HCT116 (cell line): ENCODE data around the gene ORM1. TPM values are rescaled to one million over a fixed set of nuclear protein-coding genes. Genes with fewer than 3 reads are reported as not detected.

Experiments
- ATAC-seq: fragments of 200-7000 bp; cut with Tn5 transposase; 2 replicates; pipeline ENCODE4 v1.9.1; 2020; ENCODE audit warnings: mild to moderate bottlenecking, moderate library complexity
- BruUV-seq: library from RNA; stranded (reverse); fragments of 400-500 nt; replicated peaks from 2 replicates; lab custom pipeline; 2021; lab: Mats Ljungman, UMichigan
- CTCF ChIA-PET: fragments of 300-600 bp; sonication (Branson Sonifier 250); formaldehyde crosslinking; loops from one replicate; lab custom pipeline; 2021; ENCODE audit warnings: antibody characterized with exemption; lab: Charles Lee
- POLR2A ChIA-PET: fragments of 300-600, 350-600 bp; sonication (Branson Sonifier 250); formaldehyde crosslinking; loops from one replicate; lab custom pipeline; 2021; ENCODE audit warnings: antibody characterized with exemption; lab: Charles Lee
- RAD21 ChIA-PET, 2 experiments: fragments of 300-600 bp; sonication (Branson Sonifier 250); formaldehyde crosslinking; loops; one replicate each; lab custom pipeline; 2023; ENCODE audit warnings: low total read pairs in 2 of 2; ENCODE audit not compliant: uncharacterized antibody in 2 of 2, unreplicated experiment in 2 of 2, low non-redundant PET in 1 of 2; lab: Charles Lee
- DNase-seq: peaks from one replicate; pipeline ENCODE4 v3.0.0-alpha.2; 2010; ENCODE audit warnings: low read depth, low spot score
- H2AFZ ChIP-seq: fragments of 200-600 bp; shearing (Covaris generic), sonication (generic); 2 replicates; pipeline ENCODE4 v1.6.1; 2017; ENCODE audit warnings: low read depth, mixed run types, mixed read lengths, antibody characterized with exemption, low read length; ENCODE audit not compliant: poor library complexity, severe bottlenecking
- H3K27ac ChIP-seq: 2 replicates; pipeline ENCODE4 v1.5.1; 2012; ENCODE audit warnings: low read depth, low read length
- H3K27me3 ChIP-seq: fragments of 200-600 bp; sonication (generic); 2 replicates; pipeline ENCODE4 v1.6.1; 2016; ENCODE audit warnings: mixed run types, low read length, mixed read lengths; ENCODE audit not compliant: insufficient read depth
- H3K36me3 ChIP-seq, 2 experiments: fragments of 200-500 bp in 1 of 2; fragments of 200-600 bp in 1 of 2; sonication (Bioruptor generic) in 1 of 2; sonication (generic) in 1 of 2; 2 replicates each; pipeline versions ENCODE4 v1.5.1 to v1.6.1; 2014 to 2016; ENCODE audit warnings: low read length in 2 of 2, inconsistent platforms in 1 of 2, mixed read lengths in 1 of 2, mixed run types in 1 of 2; ENCODE audit not compliant: insufficient read depth in 2 of 2, control insufficient read depth in 1 of 2
- H3K4me1 ChIP-seq, 2 experiments: fragments of 200-600 bp in 1 of 2; sonication (generic) in 1 of 2; 2 replicates each; pipeline versions ENCODE4 v1.5.1 to v1.6.1; 2012 to 2017; ENCODE audit warnings: low read length in 2 of 2, inconsistent platforms in 1 of 2, mild to moderate bottlenecking in 1 of 2, mixed read lengths in 1 of 2, mixed run types in 1 of 2, moderate library complexity in 1 of 2; ENCODE audit not compliant: insufficient read depth in 2 of 2, control insufficient read depth in 1 of 2
- H3K4me2 ChIP-seq: fragments of 200-600 bp; sonication (generic); 2 replicates; pipeline ENCODE4 v1.6.1; 2017; ENCODE audit warnings: mixed run types, low read length, mixed read lengths
- H3K4me3 ChIP-seq, 2 experiments: fragments of 200-600 bp in 1 of 2; sonication (generic) in 1 of 2; replicated peaks in 1 of 2; 2 replicates each; pipeline ENCODE4 v1.5.1; 2011 to 2016; ENCODE audit warnings: low read length in 2 of 2, control low read depth in 1 of 2, low read depth in 1 of 2, mild to moderate bottlenecking in 1 of 2, mixed read lengths in 1 of 2, mixed run types in 1 of 2
- H3K79me2 ChIP-seq: fragments of 200-600 bp; sonication (generic); 2 replicates; pipeline ENCODE4 v1.6.1; 2017; ENCODE audit warnings: mild to moderate bottlenecking, mixed run types, low read length, moderate library complexity, mixed read lengths; ENCODE audit not compliant: insufficient read depth
- H3K9ac ChIP-seq: fragments of 200-600 bp; sonication (generic); 2 replicates; pipeline ENCODE4 v1.6.1; 2016; ENCODE audit warnings: low read length, mixed read lengths
- H3K9me2 ChIP-seq: fragments of 200-600 bp; sonication (generic), shearing (Covaris generic); 2 replicates; pipeline ENCODE4 v1.6.1; 2017; ENCODE audit warnings: mixed run types, mild to moderate bottlenecking, moderate library complexity; ENCODE audit not compliant: insufficient read depth
- H3K9me3 ChIP-seq, 2 experiments: fragments of 200-500 bp in 1 of 2; fragments of 200-600 bp in 1 of 2; sonication (Bioruptor generic) in 1 of 2; sonication (generic) in 1 of 2; 2 replicates each; pipeline ENCODE4 v1.6.1; 2014 to 2017; ENCODE audit warnings: low read length in 2 of 2, mixed read lengths in 2 of 2, inconsistent platforms in 1 of 2, low read depth in 1 of 2, mild to moderate bottlenecking in 1 of 2, mixed run types in 1 of 2, moderate library complexity in 1 of 2; ENCODE audit not compliant: control insufficient read depth in 1 of 2, insufficient read depth in 1 of 2
- H4K20me1 ChIP-seq: fragments of 200-600 bp; sonication (generic), shearing (Covaris generic); 2 replicates; pipeline ENCODE4 v1.6.1; 2017; ENCODE audit warnings: mixed run types, mild to moderate bottlenecking, moderate library complexity; ENCODE audit not compliant: insufficient read depth
- CBX3 ChIP-seq: IDR thresholded peaks from 2 replicates; pipeline ENCODE4 v1.6.1; 2012; ENCODE audit warnings: low read depth
- ELF1 ChIP-seq: IDR thresholded peaks from 2 replicates; pipeline ENCODE4 v1.6.1; 2012; ENCODE audit warnings: low read depth, borderline replicate concordance
- FOSL1 ChIP-seq: IDR thresholded peaks from 2 replicates; pipeline ENCODE4 v1.6.1; 2012; ENCODE audit warnings: low read depth
- POLR2A ChIP-seq: IDR thresholded peaks from 2 replicates; pipeline ENCODE4 v1.7.0; 2011; ENCODE audit warnings: borderline replicate concordance; ENCODE audit not compliant: insufficient read depth, insufficient read length; ENCODE audit errors: extremely low read depth
- POLR2AphosphoS5 ChIP-seq: IDR thresholded peaks from 2 replicates; pipeline ENCODE4 v1.6.1; 2011; ENCODE audit warnings: mild to moderate bottlenecking, low read depth, low read length, moderate library complexity
- SRF ChIP-seq: IDR thresholded peaks from 2 replicates; pipeline ENCODE4 v1.6.1; 2012; ENCODE audit warnings: low read depth
- TCF7L2 ChIP-seq: IDR thresholded peaks from 2 replicates; pipeline ENCODE4 v1.7.0; 2011; ENCODE audit warnings: borderline replicate concordance, inconsistent platforms; ENCODE audit not compliant: insufficient read depth, insufficient read length; ENCODE audit errors: extremely low read depth
- YY1 ChIP-seq: IDR thresholded peaks from 2 replicates; pipeline ENCODE4 v1.6.1; 2011; ENCODE audit warnings: low read length, low read depth, moderate library complexity, mild to moderate bottlenecking; ENCODE audit not compliant: insufficient replicate concordance; ENCODE audit errors: extremely low read depth
- ZFX ChIP-seq: fragments of 450-650 bp; IDR thresholded peaks from 2 replicates; pipeline ENCODE4 v1.6.1; 2017
- intact Hi-C: fragments of 100-400 bp; cut with micrococcal nuclease; formaldehyde crosslinking; loops from 2 replicates; pipeline ENCODE4 v1.10.0; 2022
- total RNA-seq: library from RNA; stranded (reverse); gene quantifications from one replicate; pipeline ENCODE4 v1.2.1, GENCODE V29; 2021; ENCODE audit not compliant: unreplicated experiment
- TF ChIP-seq, protein P1 (sequence below), 3 experiments: fragments of 200-600 bp in 1 of 3; sonication (generic) in 1 of 3; IDR thresholded peaks in 2 of 3; conservative IDR thresholded peaks in 1 of 3; 2 replicates each; pipeline ENCODE4 v1.5.1; 2012 to 2017; ENCODE audit warnings: low read depth in 2 of 3, low read length in 2 of 3, antibody characterized with exemption in 1 of 3, borderline replicate concordance in 1 of 3, control low read depth in 1 of 3, mild to moderate bottlenecking in 1 of 3, mixed read lengths in 1 of 3, mixed run types in 1 of 3, moderate library complexity in 1 of 3; ENCODE audit not compliant: insufficient read depth in 1 of 3
- TF ChIP-seq, protein P2 (sequence below): IDR thresholded peaks from 2 replicates; pipeline ENCODE4 v1.6.1; 2012; ENCODE audit warnings: low read depth
- TF ChIP-seq, protein P3 (sequence below): IDR thresholded peaks from 2 replicates; pipeline ENCODE4 v1.6.1; 2011; ENCODE audit warnings: mild to moderate bottlenecking, low read length, moderate library complexity; ENCODE audit not compliant: insufficient replicate concordance; ENCODE audit errors: extremely low read depth

The ORM1 gene
- total RNA-seq, 1 experiment from 2014 or later = 5.6 TPM

DNA sequence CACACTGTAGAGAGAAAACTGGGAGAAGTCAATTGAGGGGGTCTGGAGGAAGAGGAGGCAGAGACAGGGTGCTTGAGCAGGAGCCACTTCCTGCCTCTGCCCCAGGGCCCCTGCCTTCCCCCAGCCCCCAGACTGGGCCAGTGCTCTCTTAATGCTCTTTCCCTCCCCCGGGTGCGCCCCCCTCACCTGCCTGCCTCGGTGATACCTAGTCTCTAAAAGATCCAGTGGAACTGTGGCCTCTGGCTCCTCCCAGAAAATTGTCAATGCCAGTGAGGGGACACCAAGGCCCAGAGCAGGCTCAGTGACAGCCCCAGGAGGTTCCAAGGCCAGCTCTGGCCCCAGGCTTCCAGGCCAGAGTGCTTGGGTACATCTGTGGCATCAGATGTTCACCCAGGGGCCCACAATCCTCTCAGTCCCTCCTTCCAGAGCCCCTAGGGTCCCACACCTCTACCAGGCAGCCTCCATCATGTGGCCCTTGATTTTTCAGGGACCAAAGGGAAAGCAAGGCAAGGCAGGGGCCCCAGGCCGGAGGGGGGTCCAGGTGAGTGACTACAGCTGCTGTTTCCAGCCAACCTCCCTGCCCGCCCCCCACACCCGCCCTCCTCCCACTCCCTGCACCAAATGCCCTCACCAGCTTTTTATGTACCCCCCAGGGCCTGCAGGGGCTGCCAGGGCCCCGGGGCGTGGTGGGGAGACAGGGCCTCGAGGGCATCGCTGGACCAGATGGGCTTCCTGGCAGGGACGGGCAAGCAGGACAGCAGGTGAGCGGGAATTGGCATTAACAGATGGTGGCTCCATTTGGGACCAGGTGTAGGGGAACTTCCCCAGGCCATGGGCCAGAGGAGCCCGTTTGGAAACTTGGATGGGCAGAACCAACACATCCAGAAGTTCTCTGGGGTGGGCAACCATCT lies 33.1 kb upstream of the ORM1 start:
- no peak for TF ChIP-seq FOSL1
- TF ChIP-seq, protein P1, sequence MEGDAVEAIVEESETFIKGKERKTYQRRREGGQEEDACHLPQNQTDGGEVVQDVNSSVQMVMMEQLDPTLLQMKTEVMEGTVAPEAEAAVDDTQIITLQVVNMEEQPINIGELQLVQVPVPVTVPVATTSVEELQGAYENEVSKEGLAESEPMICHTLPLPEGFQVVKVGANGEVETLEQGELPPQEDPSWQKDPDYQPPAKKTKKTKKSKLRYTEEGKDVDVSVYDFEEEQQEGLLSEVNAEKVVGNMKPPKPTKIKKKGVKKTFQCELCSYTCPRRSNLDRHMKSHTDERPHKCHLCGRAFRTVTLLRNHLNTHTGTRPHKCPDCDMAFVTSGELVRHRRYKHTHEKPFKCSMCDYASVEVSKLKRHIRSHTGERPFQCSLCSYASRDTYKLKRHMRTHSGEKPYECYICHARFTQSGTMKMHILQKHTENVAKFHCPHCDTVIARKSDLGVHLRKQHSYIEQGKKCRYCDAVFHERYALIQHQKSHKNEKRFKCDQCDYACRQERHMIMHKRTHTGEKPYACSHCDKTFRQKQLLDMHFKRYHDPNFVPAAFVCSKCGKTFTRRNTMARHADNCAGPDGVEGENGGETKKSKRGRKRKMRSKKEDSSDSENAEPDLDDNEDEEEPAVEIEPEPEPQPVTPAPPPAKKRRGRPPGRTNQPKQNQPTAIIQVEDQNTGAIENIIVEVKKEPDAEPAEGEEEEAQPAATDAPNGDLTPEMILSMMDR (IDR thresholded peaks at IDR 0.05 in 2 of 3, conservative IDR thresholded peaks at IDR 0.05 in 1 of 3; ENCODE audit: borderline replicate concordance in 1 of 3, insufficient read depth in 1 of 3, low read depth in 2 of 3, low read length in 2 of 3) = no peak
- no peak for TF ChIP-seq YY1
- no peak for TF ChIP-seq ELF1
- TF ChIP-seq SRF = no peak
- no peak for TF ChIP-seq CBX3
- TF ChIP-seq, protein P2, sequence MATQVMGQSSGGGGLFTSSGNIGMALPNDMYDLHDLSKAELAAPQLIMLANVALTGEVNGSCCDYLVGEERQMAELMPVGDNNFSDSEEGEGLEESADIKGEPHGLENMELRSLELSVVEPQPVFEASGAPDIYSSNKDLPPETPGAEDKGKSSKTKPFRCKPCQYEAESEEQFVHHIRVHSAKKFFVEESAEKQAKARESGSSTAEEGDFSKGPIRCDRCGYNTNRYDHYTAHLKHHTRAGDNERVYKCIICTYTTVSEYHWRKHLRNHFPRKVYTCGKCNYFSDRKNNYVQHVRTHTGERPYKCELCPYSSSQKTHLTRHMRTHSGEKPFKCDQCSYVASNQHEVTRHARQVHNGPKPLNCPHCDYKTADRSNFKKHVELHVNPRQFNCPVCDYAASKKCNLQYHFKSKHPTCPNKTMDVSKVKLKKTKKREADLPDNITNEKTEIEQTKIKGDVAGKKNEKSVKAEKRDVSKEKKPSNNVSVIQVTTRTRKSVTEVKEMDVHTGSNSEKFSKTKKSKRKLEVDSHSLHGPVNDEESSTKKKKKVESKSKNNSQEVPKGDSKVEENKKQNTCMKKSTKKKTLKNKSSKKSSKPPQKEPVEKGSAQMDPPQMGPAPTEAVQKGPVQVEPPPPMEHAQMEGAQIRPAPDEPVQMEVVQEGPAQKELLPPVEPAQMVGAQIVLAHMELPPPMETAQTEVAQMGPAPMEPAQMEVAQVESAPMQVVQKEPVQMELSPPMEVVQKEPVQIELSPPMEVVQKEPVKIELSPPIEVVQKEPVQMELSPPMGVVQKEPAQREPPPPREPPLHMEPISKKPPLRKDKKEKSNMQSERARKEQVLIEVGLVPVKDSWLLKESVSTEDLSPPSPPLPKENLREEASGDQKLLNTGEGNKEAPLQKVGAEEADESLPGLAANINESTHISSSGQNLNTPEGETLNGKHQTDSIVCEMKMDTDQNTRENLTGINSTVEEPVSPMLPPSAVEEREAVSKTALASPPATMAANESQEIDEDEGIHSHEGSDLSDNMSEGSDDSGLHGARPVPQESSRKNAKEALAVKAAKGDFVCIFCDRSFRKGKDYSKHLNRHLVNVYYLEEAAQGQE = no peak
- TF ChIP-seq, protein P3, sequence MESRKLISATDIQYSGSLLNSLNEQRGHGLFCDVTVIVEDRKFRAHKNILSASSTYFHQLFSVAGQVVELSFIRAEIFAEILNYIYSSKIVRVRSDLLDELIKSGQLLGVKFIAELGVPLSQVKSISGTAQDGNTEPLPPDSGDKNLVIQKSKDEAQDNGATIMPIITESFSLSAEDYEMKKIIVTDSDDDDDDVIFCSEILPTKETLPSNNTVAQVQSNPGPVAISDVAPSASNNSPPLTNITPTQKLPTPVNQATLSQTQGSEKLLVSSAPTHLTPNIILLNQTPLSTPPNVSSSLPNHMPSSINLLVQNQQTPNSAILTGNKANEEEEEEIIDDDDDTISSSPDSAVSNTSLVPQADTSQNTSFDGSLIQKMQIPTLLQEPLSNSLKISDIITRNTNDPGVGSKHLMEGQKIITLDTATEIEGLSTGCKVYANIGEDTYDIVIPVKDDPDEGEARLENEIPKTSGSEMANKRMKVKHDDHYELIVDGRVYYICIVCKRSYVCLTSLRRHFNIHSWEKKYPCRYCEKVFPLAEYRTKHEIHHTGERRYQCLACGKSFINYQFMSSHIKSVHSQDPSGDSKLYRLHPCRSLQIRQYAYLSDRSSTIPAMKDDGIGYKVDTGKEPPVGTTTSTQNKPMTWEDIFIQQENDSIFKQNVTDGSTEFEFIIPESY = no peak
- no peak for TF ChIP-seq POLR2A
- no peak for TF ChIP-seq ZFX
- no peak for TF ChIP-seq TCF7L2
- no peak for TF ChIP-seq POLR2AphosphoS5
- TF ChIP-seq, all 23 proteins: peak for 0
- no peaks in the 10 kb centered on the region for H3K27me3 ChIP-seq
- H3K27ac ChIP-seq = no peak overlapping the region
- H3K9me3 ChIP-seq = no peaks in the 10 kb centered on the region
- H3K79me2 ChIP-seq = no peaks in the 10 kb centered on the region
- ATAC-seq (no peak), DNase-seq (no peak)
- intact Hi-C loops = loop anchor here (5.0 kb wide), 1 partner anchor 553 kb away; no protein-coding TSS in a partner anchor
- H3K9me2 ChIP-seq = no peaks in the 10 kb centered on the region
- no peak overlapping the region for H2AFZ ChIP-seq
- H4K20me1 ChIP-seq = no peaks in the 10 kb centered on the region
- no TSS peak for BruUV-seq
- ChIA-PET POLR2A (no interaction called here), RAD21 (interaction anchor here (2.4 to 2.5 kb wide), 2 partner anchors 182 to 207 kb away, joined by 16 read pairs; no protein-coding TSS in a partner anchor), CTCF (interaction anchor here (1.5 to 5.4 kb wide), 6 partner anchors 10 to 608 kb away, joined by 8 to 120 read pairs (median 14); partner anchors contain the start of gene COL27A1)
- no peak overlapping the region for H3K4me3 ChIP-seq
- no peak overlapping the region for H3K4me2 ChIP-seq
- H3K4me1 ChIP-seq = no peaks in the 10 kb centered on the region
- H3K9ac ChIP-seq = no peak overlapping the region
- 0 out of 4 replicates have a peak, but pooled peaks cover 0 to 5% of the 10 kb centered on the region in 2 experiments for H3K36me3 ChIP-seq
